GM12875 (cell line): Measurements from ENCODE around the gene CCDC120.

ENCODE experiments used
- H3K4me3 ChIP-seq: one replicate; pipeline ENCODE4 v1.5.1; 2011; ENCODE audit warnings: low read depth, low read length, control low read depth
- TF ChIP-seq, protein P1 (sequence below): IDR thresholded peaks from 2 replicates; pipeline ENCODE4 v1.5.1; 2011; ENCODE audit warnings: low read depth, mild to moderate bottlenecking, control low read depth, inconsistent platforms, low read length, moderate library complexity, borderline replicate concordance; ENCODE audit not compliant: insufficient read depth

CCDC120 gene

DNA sequence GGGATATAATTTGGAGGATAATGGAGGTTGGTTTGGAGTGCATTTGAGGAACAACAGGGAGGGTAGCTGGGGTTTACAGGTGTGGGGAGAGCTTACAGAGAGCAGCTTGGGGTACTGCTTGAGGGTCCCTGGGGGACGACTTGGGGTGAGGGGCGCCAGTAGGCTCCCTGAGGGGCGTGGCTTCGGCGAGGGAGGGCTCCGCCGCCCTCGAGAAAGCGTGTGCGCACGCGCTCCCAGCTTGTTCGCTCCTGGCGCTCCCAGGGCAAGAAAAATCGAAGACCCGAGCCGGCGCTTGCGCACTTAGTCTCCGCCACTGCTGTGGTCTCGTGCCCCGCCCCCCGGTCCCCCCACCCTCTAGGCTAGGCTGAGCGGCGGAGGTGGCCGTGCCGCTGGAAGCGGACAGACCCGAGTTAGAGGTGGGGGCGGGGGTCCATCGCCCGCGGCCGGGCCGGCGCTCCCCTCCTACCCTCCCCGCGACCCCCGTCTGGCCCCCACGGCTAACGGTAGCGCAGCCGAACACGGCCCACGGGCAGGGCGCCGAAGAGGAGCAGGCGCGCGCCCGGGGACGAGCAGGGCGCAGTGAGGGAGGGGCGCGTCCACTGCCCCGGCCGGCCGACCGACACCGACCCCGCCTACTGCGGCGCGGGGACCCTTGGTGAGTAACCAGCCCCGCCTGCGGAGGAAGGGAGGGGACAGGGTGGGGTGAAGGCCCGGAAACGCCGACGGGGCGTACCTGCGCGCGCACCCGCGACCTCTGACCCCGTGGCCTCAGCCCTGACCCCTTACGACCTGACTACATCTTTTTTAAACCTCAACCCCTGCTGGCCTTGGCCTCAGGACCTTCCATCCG is 5.4 kb upstream of the CCDC120 start:
- peak overlapping the region; percentile 65 for H3K4me3 ChIP-seq
- TF ChIP-seq, protein P1, sequence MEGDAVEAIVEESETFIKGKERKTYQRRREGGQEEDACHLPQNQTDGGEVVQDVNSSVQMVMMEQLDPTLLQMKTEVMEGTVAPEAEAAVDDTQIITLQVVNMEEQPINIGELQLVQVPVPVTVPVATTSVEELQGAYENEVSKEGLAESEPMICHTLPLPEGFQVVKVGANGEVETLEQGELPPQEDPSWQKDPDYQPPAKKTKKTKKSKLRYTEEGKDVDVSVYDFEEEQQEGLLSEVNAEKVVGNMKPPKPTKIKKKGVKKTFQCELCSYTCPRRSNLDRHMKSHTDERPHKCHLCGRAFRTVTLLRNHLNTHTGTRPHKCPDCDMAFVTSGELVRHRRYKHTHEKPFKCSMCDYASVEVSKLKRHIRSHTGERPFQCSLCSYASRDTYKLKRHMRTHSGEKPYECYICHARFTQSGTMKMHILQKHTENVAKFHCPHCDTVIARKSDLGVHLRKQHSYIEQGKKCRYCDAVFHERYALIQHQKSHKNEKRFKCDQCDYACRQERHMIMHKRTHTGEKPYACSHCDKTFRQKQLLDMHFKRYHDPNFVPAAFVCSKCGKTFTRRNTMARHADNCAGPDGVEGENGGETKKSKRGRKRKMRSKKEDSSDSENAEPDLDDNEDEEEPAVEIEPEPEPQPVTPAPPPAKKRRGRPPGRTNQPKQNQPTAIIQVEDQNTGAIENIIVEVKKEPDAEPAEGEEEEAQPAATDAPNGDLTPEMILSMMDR = no peak

DNA sequence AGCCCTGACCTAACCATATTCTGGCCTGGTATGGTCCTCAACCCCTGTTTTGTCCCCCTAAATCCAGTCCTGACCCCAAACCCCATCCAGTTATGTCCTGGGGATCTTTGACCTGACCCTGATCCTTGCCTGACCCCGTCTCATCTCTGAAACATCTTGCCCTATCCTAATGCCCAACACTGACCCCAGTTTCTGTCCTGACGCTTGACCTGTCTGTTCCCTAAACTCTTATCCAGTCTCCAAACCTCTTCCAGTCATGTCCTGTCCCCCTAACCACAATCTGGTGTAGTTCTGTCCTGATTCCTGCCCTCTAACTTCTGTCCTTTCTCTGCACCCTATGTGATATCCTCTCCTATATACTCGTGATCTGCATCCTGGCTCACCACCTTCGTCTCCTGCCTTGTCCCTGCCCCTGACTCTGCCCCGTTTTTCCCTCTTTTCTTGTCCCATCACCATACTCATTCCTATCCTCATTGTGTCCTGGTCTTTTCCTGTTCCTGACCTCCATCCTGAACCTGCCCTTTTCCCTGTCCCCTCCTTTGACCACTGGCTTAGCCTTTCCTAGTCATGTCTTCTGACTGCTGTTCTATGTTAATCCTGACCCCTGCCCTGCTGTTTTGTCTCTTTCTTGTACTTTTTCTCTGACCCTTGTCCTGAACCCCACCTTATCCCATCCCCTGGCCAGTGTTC is 4.6 kb upstream of the CCDC120 start:
- peak overlapping the region; percentile 65 for H3K4me3 ChIP-seq
- TF ChIP-seq, protein P1 = no peak

DNA sequence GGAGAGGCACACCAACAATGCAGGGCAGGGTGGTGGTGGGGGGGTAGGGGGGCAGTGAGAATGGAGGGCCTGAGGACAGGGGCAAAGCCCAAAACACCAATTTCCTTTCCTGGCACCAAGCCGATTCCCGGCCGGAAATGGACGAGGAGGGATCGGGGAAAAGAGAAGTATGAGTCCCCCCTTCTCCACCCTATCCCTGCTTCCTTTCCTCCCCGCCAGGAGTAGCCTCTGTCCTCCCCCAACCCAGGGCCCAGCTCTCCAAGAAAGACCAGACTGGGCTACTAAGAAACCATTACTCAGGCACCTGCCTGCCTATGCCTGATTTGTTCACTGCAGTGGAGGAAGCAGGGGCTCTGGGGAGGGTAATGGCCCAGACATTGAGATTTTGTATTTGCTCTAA is 402 bp downstream of the CCDC120 start:
- H3K4me3 ChIP-seq = no peak overlapping the region
- TF ChIP-seq, protein P1 = no peak

DNA sequence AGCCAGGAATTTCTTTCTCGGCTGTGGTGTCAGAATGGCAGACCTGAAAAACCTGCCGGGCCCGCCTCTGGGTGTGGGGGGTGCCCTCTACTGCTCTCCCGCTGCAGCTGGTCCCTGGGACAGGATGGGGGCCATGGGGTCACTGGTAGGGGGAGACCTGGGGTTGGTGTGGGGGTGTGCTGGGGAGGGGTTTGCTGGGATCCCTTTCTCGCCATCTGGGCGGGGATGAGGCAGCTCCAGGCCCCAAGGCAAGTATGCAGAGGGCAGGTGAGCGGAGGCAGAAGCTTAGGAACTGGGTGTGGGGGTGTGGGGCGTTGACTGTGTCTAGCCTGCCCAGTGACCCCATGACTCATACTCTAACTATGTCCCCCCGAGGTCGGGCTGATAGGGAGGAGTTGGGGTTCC is 884 bp downstream of the CCDC120 start:
- TF ChIP-seq, protein P1 = no peak
- H3K4me3 ChIP-seq = no peak overlapping the region

DNA sequence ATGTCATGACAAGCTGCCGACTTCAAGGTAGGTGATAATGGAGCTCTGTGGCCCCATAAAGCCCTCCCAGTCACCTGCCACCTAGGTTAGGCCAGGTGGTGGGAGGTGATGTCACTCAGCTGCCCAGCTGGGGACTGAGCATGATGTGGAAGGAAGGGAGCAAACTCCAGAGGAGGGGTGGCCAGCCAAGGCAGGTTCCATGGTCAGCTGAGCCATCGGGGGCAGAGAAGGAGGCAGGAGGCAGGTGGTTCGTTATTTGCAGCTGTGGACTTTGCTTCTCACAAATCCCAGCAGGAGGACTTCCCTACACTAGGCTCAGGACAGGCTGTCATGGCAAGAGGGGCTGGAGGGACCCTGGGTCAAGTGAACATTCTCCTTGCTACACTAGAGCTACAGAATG is 2.1 kb downstream of the CCDC120 start:
- H3K4me3 ChIP-seq = no peak overlapping the region
- TF ChIP-seq, protein P1 = no peak

DNA sequence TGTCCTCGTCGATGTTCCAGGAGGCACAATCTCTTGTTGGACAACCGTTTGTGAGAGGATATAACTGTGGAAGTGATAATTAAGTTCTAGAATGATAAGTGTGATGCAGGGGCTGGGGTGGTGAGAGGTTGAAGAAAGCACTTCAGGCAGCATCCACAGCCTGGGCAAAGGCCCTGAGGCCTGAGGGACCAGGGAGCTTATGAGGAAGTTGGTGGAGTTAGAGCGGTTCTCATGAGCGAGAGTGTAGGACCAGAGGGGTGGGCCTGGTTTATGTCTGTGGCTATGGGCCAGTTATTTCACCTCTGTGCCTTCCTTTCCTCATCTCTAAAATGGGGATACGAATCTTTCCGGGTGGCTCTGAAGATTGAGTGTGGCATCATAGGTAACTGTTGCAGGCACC is 2.7 kb downstream of the CCDC120 start:
- TF ChIP-seq, protein P1 = no peak

More for the DNA sequence above, 2.7 kb downstream of the CCDC120 start:
- no peak overlapping the region for H3K4me3 ChIP-seq
